Activated naive CD4-positive, alpha-beta T cell treated with anti-CD3 and anti-CD28 coated beads, Interleukin-2, amount 50 U/mL, for 72 hours (primary cell): ENCODE data around the gene LPCAT1. TPM values are rescaled to one million over a fixed set of nuclear protein-coding genes. Genes with fewer than 3 reads are reported as not detected.
"Not testable (repeated sequence)": the region's sequence is repeated elsewhere in the genome, so short reads cannot be mapped to it uniquely, and the experiment has no call there.

Experiments
- ATAC-seq, 2 donors: fragments of 150-1000 bp; cut with Tn5 transposase; 2 replicates each; pipeline ENCODE4 v1.10.0; 2021; ENCODE audit warnings: mild to moderate bottlenecking in 2 of 2, moderate library complexity in 2 of 2
- DNase-seq, 2 donors: peaks; one replicate each; pipeline ENCODE4 v3.0.0; 2021 to 2022; ENCODE audit warnings: low spot score in 2 of 2
- H3K27ac Mint-ChIP-seq, 2 donors: one replicate each; pipeline ENCODE4 v1.8.0; 2022; ENCODE audit warnings: mild to moderate bottlenecking in 2 of 2, mixed read lengths in 2 of 2
- H3K36me3 Mint-ChIP-seq, 2 donors: one replicate each; pipeline ENCODE4 v1.8.0; 2022; ENCODE audit warnings: mixed read lengths in 2 of 2
- H3K9me3 Mint-ChIP-seq, 2 donors: one replicate each; pipeline ENCODE4 v1.8.0; 2022; ENCODE audit warnings: mixed read lengths in 2 of 2
- total RNA-seq, 2 donors: library from RNA; stranded (reverse); gene quantifications; one replicate each; pipeline ENCODE4 v1.2.3, GENCODE V29; 2022

The LPCAT1 gene
- total RNA-seq, 2 donors from 2014 or later = 29.2 to 37.6 TPM

GRCh38 chr5:1476181-1476966 is 47.4 kb downstream of the LPCAT1 start:
- no peak for ATAC-seq
- no peaks in the 10 kb centered on the region for H3K36me3 Mint-ChIP-seq
- no peak overlapping the region for H3K27ac Mint-ChIP-seq

GRCh38 chr5:1475544-1475900 is 48.2 kb downstream of the LPCAT1 start:
- not testable (repeated sequence) for H3K9me3 Mint-ChIP-seq, DNase-seq, H3K27ac Mint-ChIP-seq, ATAC-seq, H3K36me3 Mint-ChIP-seq

More at GRCh38 chr5:1476181-1476966, 47.4 kb downstream of the LPCAT1 start:
- no peak for DNase-seq
- H3K9me3 Mint-ChIP-seq = no peaks in the 10 kb centered on the region

GRCh38 chr5:1474866-1475543 is 48.8 kb downstream of the LPCAT1 start:
- Mint-ChIP-seq H3K36me3 (no peaks in the 10 kb centered on the region), H3K9me3 (no peaks in the 10 kb centered on the region), H3K27ac (peak overlapping the region in 1 of 2 donors; percentile 56)
- DNase-seq = no peak
- no peak for ATAC-seq

- Mint-ChIP-seq H3K27ac (peak overlapping the region; percentile 36 to 56), H3K9me3 (no peaks in the 10 kb centered on the region)
- no peak for ATAC-seq
These were observed 49.4 kb downstream of the LPCAT1 start for GRCh38 chr5:1474183-1474839.

GRCh38 chr5:1473746-1474145 is 50.0 kb downstream of the LPCAT1 start:
- Mint-ChIP-seq H3K27ac (peak overlapping the region in 1 of 2 donors; percentile 82), H3K9me3 (no peaks in the 10 kb centered on the region), H3K36me3 (no peaks in the 10 kb centered on the region)
- ATAC-seq (no peak), DNase-seq (no peak)

More at GRCh38 chr5:1474183-1474839, 49.4 kb downstream of the LPCAT1 start:
- DNase-seq = no peak
- no peaks in the 10 kb centered on the region for H3K36me3 Mint-ChIP-seq

GRCh38 chr5:1472964-1473628 is 50.7 kb downstream of the LPCAT1 start:
- ATAC-seq = no peak
- peaks cover 0 to 2% of the 10 kb centered on the region in 2 donors for H3K36me3 Mint-ChIP-seq
- no peaks in the 10 kb centered on the region for H3K9me3 Mint-ChIP-seq

GRCh38 chr5:1471997-1472963 is 51.5 kb downstream of the LPCAT1 start:
- DNase-seq (no peak), ATAC-seq (no peak)
- Mint-ChIP-seq H3K27ac (peak overlapping the region in 1 of 2 donors; percentile 78), H3K9me3 (no peaks in the 10 kb centered on the region), H3K36me3 (peaks cover 0 to 6% of the 10 kb centered on the region in 2 donors)

More at GRCh38 chr5:1472964-1473628, 50.7 kb downstream of the LPCAT1 start:
- H3K27ac Mint-ChIP-seq = peak overlapping the region in 1 of 2 donors; percentile 82
- peak in 1 of 2 donors; percentile 20 for DNase-seq

GRCh38 chr5:1471240-1471853 is 52.4 kb downstream of the LPCAT1 start:
- DNase-seq = no peak
- H3K9me3 Mint-ChIP-seq = no peaks in the 10 kb centered on the region
- peaks cover 0 to 9% of the 10 kb centered on the region in 2 donors for H3K36me3 Mint-ChIP-seq
- ATAC-seq = no peak
- peak overlapping the region; percentile 65 to 78 for H3K27ac Mint-ChIP-seq

- no peak for ATAC-seq
- Mint-ChIP-seq H3K36me3 (peaks cover 4 to 15% of the 10 kb centered on the region in 2 donors), H3K9me3 (peaks cover 0 to 2% of the 10 kb centered on the region in 2 donors), H3K27ac (peak overlapping the region in 1 of 2 donors; percentile 65)
- DNase-seq = no peak
These were observed 53.0 kb downstream of the LPCAT1 start for GRCh38 chr5:1470762-1471211.

GRCh38 chr5:1468629-1469527 is 54.9 kb downstream of the LPCAT1 start:
- peaks cover 22 to 32% of the 10 kb centered on the region in 2 donors for H3K36me3 Mint-ChIP-seq
- ATAC-seq (no peak), DNase-seq (peak in 1 of 2 donors; percentile 39)
- H3K9me3 Mint-ChIP-seq = peaks cover 4 to 17% of the 10 kb centered on the region in 2 donors
- peak overlapping the region; percentile 22 to 59 for H3K27ac Mint-ChIP-seq

- DNase-seq (peak in 1 of 2 donors; percentile 48), ATAC-seq (no peak)
- Mint-ChIP-seq H3K36me3 (peaks cover 22 to 32% of the 10 kb centered on the region in 2 donors), H3K9me3 (peaks cover 4 to 17% of the 10 kb centered on the region in 2 donors), H3K27ac (peak overlapping the region; percentile 22 to 59)
These were observed 55.5 kb downstream of the LPCAT1 start for GRCh38 chr5:1468247-1468612.

- H3K27ac Mint-ChIP-seq = peak overlapping the region in 1 of 2 donors; percentile 59
- DNase-seq = peak in 1 of 2 donors; percentile 48
- H3K36me3 Mint-ChIP-seq = peaks cover 22 to 32% of the 10 kb centered on the region in 2 donors
- ATAC-seq = no peak
- peaks cover 4 to 17% of the 10 kb centered on the region in 2 donors for H3K9me3 Mint-ChIP-seq
These were observed 56.2 kb downstream of the LPCAT1 start for GRCh38 chr5:1467341-1468246.

- H3K36me3 Mint-ChIP-seq = peaks cover 26 to 32% of the 10 kb centered on the region in 2 donors
- no peak overlapping the region for H3K27ac Mint-ChIP-seq
- DNase-seq (peak in 1 of 2 donors; percentile 50), ATAC-seq (no peak)
- peaks cover 4 to 17% of the 10 kb centered on the region in 2 donors for H3K9me3 Mint-ChIP-seq
These were observed 57.0 kb downstream of the LPCAT1 start for GRCh38 chr5:1466631-1467265.
